HCT116 (cell line): ENCODE data around the gene DLG5.

Source experiments
- CEBPB ChIP-seq: IDR thresholded peaks from 2 replicates; pipeline ENCODE4 v1.6.1; 2012; ENCODE audit warnings: low read depth
- EGR1 ChIP-seq: IDR thresholded peaks from 2 replicates; pipeline ENCODE4 v1.6.1; 2012; ENCODE audit warnings: low read depth
- EZH2 ChIP-seq: fragments of 200-600 bp; sonication (generic); IDR thresholded peaks from 2 replicates; pipeline ENCODE4 v1.6.1; 2017; ENCODE audit warnings: antibody characterized with exemption, mixed run types
- EZH2phosphoT487 ChIP-seq: fragments of 200-600 bp; IDR thresholded peaks from 2 replicates; pipeline ENCODE4 v1.6.1; 2018; ENCODE audit warnings: antibody characterized with exemption, borderline replicate concordance
- JUND ChIP-seq: IDR thresholded peaks from 2 replicates; pipeline ENCODE4 v1.6.1; 2012
- POLR2A ChIP-seq: IDR thresholded peaks from 2 replicates; pipeline ENCODE4 v1.7.0; 2011; ENCODE audit warnings: borderline replicate concordance; ENCODE audit not compliant: insufficient read depth, insufficient read length; ENCODE audit errors: extremely low read depth
- RAD21 ChIP-seq: IDR thresholded peaks from 2 replicates; pipeline ENCODE4 v1.6.1; 2012; ENCODE audit warnings: low read depth, mild to moderate bottlenecking
- SRF ChIP-seq: IDR thresholded peaks from 2 replicates; pipeline ENCODE4 v1.6.1; 2012; ENCODE audit warnings: low read depth
- ZNF274 ChIP-seq: fragments of 200-500 bp; sonication (Bioruptor generic); IDR thresholded peaks from 2 replicates; pipeline ENCODE4 v1.6.1; 2014; ENCODE audit warnings: mild to moderate bottlenecking, low read depth, low read length, inconsistent platforms
- TF ChIP-seq, protein P1 (sequence below), 3 experiments: fragments of 200-600 bp in 1 of 3; sonication (generic) in 1 of 3; IDR thresholded peaks in 2 of 3; conservative IDR thresholded peaks in 1 of 3; 2 replicates each; pipeline ENCODE4 v1.5.1; 2012 to 2017; ENCODE audit warnings: low read depth in 2 of 3, low read length in 2 of 3, antibody characterized with exemption in 1 of 3, borderline replicate concordance in 1 of 3, control low read depth in 1 of 3, mild to moderate bottlenecking in 1 of 3, mixed read lengths in 1 of 3, mixed run types in 1 of 3, moderate library complexity in 1 of 3; ENCODE audit not compliant: insufficient read depth in 1 of 3
- TF ChIP-seq, protein P2 (sequence below): IDR thresholded peaks from 2 replicates; pipeline ENCODE4 v1.6.1; 2012

DNA sequence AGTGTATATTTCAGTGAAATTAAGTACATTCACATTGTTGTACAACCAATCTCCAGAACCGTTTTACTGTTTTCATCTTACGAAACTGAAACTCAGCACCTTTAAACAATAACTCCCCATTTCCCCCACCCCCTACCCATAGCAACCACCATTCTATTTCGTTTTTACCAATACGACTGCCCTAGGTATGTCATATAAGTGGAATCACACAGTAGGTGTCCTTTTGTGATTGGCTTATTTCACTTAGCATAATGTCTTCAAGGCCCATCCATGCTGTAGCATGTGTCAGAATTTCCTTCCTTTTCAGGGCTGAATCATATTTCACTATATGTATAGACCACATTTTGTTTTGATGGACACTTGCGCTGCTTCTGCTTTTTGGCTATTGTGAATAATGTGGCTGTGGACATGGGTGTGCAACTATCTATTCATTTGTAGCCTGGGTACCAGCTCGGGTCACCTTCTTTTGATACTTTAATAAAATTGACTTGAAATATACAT is 34.3 kb upstream of the DLG5 start:
- no peak for TF ChIP-seq EZH2phosphoT487
- TF ChIP-seq, protein P1, sequence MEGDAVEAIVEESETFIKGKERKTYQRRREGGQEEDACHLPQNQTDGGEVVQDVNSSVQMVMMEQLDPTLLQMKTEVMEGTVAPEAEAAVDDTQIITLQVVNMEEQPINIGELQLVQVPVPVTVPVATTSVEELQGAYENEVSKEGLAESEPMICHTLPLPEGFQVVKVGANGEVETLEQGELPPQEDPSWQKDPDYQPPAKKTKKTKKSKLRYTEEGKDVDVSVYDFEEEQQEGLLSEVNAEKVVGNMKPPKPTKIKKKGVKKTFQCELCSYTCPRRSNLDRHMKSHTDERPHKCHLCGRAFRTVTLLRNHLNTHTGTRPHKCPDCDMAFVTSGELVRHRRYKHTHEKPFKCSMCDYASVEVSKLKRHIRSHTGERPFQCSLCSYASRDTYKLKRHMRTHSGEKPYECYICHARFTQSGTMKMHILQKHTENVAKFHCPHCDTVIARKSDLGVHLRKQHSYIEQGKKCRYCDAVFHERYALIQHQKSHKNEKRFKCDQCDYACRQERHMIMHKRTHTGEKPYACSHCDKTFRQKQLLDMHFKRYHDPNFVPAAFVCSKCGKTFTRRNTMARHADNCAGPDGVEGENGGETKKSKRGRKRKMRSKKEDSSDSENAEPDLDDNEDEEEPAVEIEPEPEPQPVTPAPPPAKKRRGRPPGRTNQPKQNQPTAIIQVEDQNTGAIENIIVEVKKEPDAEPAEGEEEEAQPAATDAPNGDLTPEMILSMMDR (IDR thresholded peaks at IDR 0.05 in 2 of 3, conservative IDR thresholded peaks at IDR 0.05 in 1 of 3; ENCODE audit: borderline replicate concordance in 1 of 3, insufficient read depth in 1 of 3, low read depth in 2 of 3, low read length in 2 of 3), result no peak
- TF ChIP-seq, protein P2, sequence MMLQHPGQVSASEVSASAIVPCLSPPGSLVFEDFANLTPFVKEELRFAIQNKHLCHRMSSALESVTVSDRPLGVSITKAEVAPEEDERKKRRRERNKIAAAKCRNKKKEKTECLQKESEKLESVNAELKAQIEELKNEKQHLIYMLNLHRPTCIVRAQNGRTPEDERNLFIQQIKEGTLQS, result no peak
- TF ChIP-seq ZNF274, result no peak
- no peak for TF ChIP-seq EZH2
- no peak for TF ChIP-seq CEBPB
- TF ChIP-seq POLR2A, result no peak
- TF ChIP-seq JUND, result no peak
- TF ChIP-seq RAD21, result no peak
- no peak for TF ChIP-seq EGR1
- no peak for TF ChIP-seq SRF
